GM19438 (cell line): ENCODE results near the gene ZNF92.
"Not testable (repeated sequence)": the region's sequence is repeated elsewhere in the genome, so short reads cannot be mapped to it uniquely, and the experiment has no call there.

Experiments used
- ATAC-seq: cut with Tn5 transposase; IDR thresholded peaks from one replicate; pipeline ENCODE4 v1.9.1; 2021; ENCODE audit warnings: low read depth; ENCODE audit not compliant: unreplicated experiment

Gene ZNF92

GRCh38 chr7:65422670-65423069, 49.0 kb downstream of the ZNF92 start:
- no peak for ATAC-seq

DNA sequence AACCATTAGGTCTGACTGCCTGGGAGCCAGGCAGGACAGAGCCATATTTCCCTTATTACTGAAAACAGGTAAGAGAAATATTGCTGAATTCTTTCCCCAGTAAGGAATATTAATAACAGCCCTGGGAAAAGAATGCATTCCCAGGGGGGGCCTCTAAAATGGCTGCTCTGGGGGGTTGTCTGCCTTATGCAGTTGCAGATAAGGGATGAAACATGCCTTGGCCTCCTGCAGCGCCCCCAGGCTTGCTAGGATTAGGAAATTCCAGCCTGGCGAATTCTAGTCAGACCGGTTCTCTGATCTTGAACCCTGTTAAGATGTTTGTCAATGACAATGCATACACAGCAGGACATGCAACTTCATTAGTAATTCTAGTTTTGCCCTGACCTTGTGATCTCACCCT, 49.6 kb downstream of the ZNF92 start:
- ATAC-seq, result not testable (repeated sequence)

DNA sequence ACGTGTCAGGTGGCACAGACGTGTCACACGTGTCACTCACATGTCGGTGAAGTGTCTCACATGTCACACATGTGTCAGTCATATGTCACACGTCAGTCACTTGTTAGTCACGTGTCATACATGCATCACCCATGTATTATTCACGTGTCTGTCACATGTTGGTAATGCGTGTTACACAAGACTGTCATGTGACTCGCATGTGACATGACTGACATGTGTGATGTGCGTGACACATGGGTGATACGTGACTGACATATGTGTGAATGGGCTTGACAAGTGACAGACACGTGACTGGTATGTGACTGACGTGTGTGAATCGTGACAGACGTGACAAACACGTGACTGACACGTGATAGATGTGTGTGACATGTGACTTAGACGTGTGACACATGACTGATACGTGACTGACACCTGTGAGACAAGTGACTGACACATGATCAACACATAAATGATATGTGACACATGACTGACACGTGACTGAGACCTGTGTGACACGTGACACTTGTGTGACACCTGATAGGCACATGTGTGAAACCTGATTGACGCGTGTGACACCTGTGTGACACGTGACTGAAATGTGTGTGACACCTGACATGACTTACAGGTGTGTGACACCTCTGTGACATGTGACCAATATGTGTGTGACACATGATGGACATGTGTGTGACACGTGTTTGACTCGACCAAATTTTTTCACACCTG, 56.1 kb downstream of the ZNF92 start:
- ATAC-seq, result no peak

GRCh38 chr7:65430344-65431186, 56.9 kb downstream of the ZNF92 start:
- ATAC-seq, result no peak

DNA sequence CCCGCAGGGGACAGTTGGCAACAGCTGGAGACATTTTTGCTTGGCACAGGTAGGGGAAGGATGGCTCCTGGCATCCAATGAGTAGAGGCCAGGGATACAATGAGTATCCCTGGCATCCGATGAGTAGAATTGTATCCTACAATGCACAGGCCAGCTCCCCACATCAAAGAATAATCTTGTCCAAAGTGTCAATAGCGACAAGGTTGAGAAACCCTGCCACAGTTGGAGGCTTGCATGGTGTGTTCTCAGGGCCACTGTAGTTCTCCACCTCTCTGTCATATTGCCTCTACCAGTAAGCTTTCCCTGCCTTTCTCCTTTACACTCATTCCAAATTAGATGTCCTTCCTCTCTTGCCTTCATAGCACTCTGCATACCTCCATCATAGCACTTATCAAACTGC, 60.7 kb downstream of the ZNF92 start:
- ATAC-seq, result no peak

GRCh38 chr7:65436163-65436562, 62.5 kb downstream of the ZNF92 start:
- no peak for ATAC-seq

- no peak for ATAC-seq
Observed at GRCh38 chr7:65438598-65438997, 64.9 kb downstream of the ZNF92 start.

- no peak for ATAC-seq
Observed at GRCh38 chr7:65441010-65441409, 67.4 kb downstream of the ZNF92 start.

- ATAC-seq, result no peak
Observed at GRCh38 chr7:65444205-65444842, 70.7 kb downstream of the ZNF92 start.

GRCh38 chr7:65444899-65445823, 71.5 kb downstream of the ZNF92 start:
- no peak for ATAC-seq

- ATAC-seq, result not testable (repeated sequence)
Observed at GRCh38 chr7:65447041-65447440, 73.4 kb downstream of the ZNF92 start.

DNA sequence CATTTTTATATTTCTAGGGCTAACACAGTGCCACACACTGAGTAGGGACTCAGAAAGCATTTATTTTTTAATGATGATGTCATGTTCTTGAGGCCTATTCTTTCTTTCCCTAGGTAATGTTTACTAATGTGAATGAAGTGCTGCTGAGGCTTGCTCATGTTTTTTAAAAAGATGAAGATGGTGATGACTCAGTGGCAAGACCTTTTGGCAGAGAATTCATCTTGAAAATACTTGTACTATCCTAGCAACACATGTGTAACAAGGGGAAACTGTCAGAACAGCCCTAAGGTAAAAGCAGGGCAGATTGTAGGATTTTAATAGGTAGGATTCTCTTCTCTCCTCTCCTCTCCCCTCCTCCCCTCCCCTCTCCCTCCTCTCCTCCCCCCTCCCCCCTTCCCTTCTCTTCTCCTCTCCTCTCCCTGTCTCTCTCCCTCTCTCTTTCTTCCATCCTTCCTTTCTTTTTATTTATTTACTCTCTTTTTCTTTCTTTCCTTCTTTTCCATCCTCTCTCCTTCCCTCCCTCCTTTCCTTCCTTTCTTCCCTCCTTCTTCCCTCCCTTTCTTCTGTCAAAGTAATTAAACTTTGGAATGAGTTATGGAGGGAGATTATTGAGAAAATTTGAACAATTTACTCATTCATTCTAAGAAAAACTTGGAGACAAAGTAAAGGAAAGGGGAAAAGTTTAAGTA, 75.3 kb downstream of the ZNF92 start:
- ATAC-seq, result no peak

GRCh38 chr7:65449505-65449852, 75.8 kb downstream of the ZNF92 start:
- ATAC-seq, result no peak
